Measurements from ENCODE around the gene CSAG3. TPM values are rescaled to one million over a fixed set of nuclear protein-coding genes. Genes with fewer than 3 reads are reported as not detected.

The CSAG3 gene
- total and polyA plus RNA-seq, 2 experiments from 2014 or later, result 3.2 TPM; not detected in 1

DNA sequence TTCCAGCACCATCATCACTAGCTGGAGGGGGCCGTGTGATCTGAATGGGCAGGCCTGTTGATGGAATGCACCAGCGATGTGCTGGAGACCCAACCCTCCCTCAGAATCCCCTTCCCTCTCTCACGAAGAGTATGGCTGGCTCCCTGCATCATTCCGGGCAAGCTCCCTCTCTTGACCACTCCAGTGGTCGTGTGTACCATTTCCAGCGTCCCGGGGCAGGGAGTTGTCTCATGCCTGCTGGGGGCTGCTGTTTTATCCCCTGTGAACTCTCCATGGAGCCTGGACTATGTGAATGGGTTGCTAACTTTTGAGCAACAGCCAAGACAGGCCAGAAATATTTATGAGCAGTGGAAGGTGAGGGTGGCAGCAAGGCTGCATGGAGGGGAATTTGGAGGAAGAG lies 33.6 kb upstream of the CSAG3 start (continued):
- TF ChIP-seq, protein P1, sequence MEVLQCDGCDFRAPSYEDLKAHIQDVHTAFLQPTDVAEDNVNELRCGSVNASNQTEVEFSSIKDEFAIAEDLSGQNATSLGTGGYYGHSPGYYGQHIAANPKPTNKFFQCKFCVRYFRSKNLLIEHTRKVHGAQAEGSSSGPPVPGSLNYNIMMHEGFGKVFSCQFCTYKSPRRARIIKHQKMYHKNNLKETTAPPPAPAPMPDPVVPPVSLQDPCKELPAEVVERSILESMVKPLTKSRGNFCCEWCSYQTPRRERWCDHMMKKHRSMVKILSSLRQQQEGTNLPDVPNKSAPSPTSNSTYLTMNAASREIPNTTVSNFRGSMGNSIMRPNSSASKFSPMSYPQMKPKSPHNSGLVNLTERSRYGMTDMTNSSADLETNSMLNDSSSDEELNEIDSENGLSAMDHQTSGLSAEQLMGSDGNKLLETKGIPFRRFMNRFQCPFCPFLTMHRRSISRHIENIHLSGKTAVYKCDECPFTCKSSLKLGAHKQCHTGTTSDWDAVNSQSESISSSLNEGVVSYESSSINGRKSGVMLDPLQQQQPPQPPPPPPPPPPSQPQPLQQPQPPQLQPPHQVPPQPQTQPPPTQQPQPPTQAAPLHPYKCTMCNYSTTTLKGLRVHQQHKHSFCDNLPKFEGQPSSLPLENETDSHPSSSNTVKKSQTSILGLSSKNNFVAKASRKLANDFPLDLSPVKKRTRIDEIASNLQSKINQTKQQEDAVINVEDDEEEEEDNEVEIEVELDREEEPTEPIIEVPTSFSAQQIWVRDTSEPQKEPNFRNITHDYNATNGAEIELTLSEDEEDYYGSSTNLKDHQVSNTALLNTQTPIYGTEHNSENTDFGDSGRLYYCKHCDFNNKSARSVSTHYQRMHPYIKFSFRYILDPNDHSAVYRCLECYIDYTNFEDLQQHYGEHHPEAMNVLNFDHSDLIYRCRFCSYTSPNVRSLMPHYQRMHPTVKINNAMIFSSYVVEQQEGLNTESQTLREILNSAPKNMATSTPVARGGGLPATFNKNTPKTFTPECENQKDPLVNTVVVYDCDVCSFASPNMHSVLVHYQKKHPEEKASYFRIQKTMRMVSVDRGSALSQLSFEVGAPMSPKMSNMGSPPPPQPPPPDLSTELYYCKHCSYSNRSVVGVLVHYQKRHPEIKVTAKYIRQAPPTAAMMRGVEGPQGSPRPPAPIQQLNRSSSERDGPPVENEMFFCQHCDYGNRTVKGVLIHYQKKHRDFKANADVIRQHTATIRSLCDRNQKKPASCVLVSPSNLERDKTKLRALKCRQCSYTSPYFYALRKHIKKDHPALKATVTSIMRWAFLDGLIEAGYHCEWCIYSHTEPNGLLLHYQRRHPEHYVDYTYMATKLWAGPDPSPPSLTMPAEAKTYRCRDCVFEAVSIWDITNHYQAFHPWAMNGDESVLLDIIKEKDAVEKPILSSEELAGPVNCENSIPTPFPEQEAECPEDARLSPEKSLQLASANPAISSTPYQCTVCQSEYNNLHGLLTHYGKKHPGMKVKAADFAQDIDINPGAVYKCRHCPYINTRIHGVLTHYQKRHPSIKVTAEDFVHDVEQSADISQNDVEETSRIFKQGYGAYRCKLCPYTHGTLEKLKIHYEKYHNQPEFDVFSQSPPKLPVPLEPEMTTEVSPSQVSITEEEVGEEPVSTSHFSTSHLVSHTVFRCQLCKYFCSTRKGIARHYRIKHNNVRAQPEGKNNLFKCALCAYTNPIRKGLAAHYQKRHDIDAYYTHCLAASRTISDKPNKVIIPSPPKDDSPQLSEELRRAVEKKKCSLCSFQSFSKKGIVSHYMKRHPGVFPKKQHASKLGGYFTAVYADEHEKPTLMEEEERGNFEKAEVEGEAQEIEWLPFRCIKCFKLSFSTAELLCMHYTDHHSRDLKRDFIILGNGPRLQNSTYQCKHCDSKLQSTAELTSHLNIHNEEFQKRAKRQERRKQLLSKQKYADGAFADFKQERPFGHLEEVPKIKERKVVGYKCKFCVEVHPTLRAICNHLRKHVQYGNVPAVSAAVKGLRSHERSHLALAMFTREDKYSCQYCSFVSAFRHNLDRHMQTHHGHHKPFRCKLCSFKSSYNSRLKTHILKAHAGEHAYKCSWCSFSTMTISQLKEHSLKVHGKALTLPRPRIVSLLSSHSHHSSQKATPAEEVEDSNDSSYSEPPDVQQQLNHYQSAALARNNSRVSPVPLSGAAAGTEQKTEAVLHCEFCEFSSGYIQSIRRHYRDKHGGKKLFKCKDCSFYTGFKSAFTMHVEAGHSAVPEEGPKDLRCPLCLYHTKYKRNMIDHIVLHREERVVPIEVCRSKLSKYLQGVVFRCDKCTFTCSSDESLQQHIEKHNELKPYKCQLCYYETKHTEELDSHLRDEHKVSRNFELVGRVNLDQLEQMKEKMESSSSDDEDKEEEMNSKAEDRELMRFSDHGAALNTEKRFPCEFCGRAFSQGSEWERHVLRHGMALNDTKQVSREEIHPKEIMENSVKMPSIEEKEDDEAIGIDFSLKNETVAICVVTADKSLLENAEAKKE (CRISPR knock-in tag; IDR thresholded peaks at IDR 0.05), result no peak
- TF ChIP-seq NANOG (IDR thresholded peaks at IDR 0.05; ENCODE audit: borderline replicate concordance) (no peak), STAT1 (IDR thresholded peaks at IDR 0.05; ENCODE audit: unreplicated experiment) (no peak), POLR2AphosphoS5 (IDR thresholded peaks at IDR 0.05; ENCODE audit: low read depth) (no peak)
- TF ChIP-seq, protein P2, sequence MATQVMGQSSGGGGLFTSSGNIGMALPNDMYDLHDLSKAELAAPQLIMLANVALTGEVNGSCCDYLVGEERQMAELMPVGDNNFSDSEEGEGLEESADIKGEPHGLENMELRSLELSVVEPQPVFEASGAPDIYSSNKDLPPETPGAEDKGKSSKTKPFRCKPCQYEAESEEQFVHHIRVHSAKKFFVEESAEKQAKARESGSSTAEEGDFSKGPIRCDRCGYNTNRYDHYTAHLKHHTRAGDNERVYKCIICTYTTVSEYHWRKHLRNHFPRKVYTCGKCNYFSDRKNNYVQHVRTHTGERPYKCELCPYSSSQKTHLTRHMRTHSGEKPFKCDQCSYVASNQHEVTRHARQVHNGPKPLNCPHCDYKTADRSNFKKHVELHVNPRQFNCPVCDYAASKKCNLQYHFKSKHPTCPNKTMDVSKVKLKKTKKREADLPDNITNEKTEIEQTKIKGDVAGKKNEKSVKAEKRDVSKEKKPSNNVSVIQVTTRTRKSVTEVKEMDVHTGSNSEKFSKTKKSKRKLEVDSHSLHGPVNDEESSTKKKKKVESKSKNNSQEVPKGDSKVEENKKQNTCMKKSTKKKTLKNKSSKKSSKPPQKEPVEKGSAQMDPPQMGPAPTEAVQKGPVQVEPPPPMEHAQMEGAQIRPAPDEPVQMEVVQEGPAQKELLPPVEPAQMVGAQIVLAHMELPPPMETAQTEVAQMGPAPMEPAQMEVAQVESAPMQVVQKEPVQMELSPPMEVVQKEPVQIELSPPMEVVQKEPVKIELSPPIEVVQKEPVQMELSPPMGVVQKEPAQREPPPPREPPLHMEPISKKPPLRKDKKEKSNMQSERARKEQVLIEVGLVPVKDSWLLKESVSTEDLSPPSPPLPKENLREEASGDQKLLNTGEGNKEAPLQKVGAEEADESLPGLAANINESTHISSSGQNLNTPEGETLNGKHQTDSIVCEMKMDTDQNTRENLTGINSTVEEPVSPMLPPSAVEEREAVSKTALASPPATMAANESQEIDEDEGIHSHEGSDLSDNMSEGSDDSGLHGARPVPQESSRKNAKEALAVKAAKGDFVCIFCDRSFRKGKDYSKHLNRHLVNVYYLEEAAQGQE (IDR thresholded peaks at IDR 0.05; ENCODE audit: unreplicated experiment), result no peak

All from GM23338 (cell line).